ENCODE data around the gene DAB1. TPM values are rescaled to one million over a fixed set of nuclear protein-coding genes. Genes with fewer than 3 reads are reported as not detected.

The DAB1 gene
- total and polyA plus RNA-seq, 10 of the 15 experiments (the other 5 are each of a cell fraction or from before 2014, with no cell fraction given), result 0.02 to 0.10 (median 0.03) TPM; not detected in 5

DNA sequence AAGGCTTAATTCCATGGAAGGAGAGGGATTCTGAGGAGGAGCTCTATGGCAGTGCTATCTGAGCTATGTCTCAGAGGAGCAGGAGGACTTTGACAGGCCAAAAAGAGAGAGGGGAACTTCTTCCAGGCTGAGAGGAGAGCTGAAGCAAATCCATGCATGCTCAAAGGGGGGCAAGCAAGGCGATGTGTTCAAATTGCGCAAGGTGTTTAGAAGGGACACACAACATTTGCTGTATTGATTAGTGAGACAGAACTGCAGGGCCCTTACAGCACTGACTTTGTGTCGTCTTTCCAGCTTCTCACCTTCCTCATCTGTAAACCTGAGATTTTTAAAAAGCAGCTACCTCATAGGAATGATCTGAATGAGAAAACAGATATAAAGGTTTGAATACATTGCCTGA lies 145.3 kb downstream of the DAB1 start:
- no TSS peak for BruUV-seq (replicated peaks)
- FAIRE-seq, result no peak
- no peak for ATAC-seq
- Histone ChIP-seq H3K27ac (ENCODE audit: control insufficient read depth, insufficient read depth) (no peak overlapping the region), H3K4me1 (ENCODE audit: control insufficient read depth, insufficient read depth, low read length) (no peaks in the 10 kb centered on the region), H4K20me1 (ENCODE audit: control insufficient read depth, insufficient read depth) (no peaks in the 10 kb centered on the region), H3K4me2 (ENCODE audit: control insufficient read depth, insufficient read depth) (no peak overlapping the region), H2AFZ (ENCODE audit: control insufficient read depth, low read depth, low read length) (no peak overlapping the region), H3K36me3 (ENCODE audit: control insufficient read depth in 2 of 2, insufficient read depth in 2 of 2, low read length in 1 of 2) (no peaks in the 10 kb centered on the region), H3K79me2 (ENCODE audit: control insufficient read depth, insufficient read depth, low read length) (no peaks in the 10 kb centered on the region), H3K9me3 (replicated peaks; ENCODE audit: control insufficient read depth, insufficient read depth, low read length) (no peaks in the 10 kb centered on the region), H3K4me3 (no peak overlapping the region), H3K27me3 (replicated peaks in 1 of 2; ENCODE audit: control insufficient read depth in 2 of 2, insufficient read depth in 2 of 2, low read length in 1 of 2) (no peaks in the 10 kb centered on the region; a peak in 1 of 4 replicates), H3K9ac (ENCODE audit: control insufficient read depth, insufficient read depth, low read length) (no peak overlapping the region)
- ChIA-PET RAD21 (ENCODE audit: unreplicated experiment) (no interaction called here), POLR2A (no interaction called here), CTCF (interaction anchor here (0.6 to 1.5 kb wide), 2 partner anchors 9 to 16 kb away, joined by 4 to 8 read pairs; no protein-coding TSS in a partner anchor), SMC1A (ENCODE audit: uncharacterized antibody, unreplicated experiment) (no interaction called here)
- WGBS (ENCODE audit: insufficient coverage, insufficient replicate concordance, low lambda C conversion rate, missing lambda C conversion rate), result 55% methylated on average over 3 of the region's 3 CpGs
- DNase-seq (ENCODE audit: low read depth, low spot score), result no peak
- intact Hi-C loops (cut with micrococcal nuclease; ENCODE audit: unreplicated experiment) (no loop called here), in situ Hi-C loops (cut with MboI) (no loop called here)
- TF ChIP-seq, protein P1, sequence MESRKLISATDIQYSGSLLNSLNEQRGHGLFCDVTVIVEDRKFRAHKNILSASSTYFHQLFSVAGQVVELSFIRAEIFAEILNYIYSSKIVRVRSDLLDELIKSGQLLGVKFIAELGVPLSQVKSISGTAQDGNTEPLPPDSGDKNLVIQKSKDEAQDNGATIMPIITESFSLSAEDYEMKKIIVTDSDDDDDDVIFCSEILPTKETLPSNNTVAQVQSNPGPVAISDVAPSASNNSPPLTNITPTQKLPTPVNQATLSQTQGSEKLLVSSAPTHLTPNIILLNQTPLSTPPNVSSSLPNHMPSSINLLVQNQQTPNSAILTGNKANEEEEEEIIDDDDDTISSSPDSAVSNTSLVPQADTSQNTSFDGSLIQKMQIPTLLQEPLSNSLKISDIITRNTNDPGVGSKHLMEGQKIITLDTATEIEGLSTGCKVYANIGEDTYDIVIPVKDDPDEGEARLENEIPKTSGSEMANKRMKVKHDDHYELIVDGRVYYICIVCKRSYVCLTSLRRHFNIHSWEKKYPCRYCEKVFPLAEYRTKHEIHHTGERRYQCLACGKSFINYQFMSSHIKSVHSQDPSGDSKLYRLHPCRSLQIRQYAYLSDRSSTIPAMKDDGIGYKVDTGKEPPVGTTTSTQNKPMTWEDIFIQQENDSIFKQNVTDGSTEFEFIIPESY (IDR thresholded peaks at IDR 0.05), result no peak
- no peak for TF ChIP-seq MYB (IDR thresholded peaks at IDR 0.05; ENCODE audit: borderline replicate concordance, low read depth, low read length)
- no peak for TF ChIP-seq RAD51 (IDR thresholded peaks at IDR 0.05)

DNA sequence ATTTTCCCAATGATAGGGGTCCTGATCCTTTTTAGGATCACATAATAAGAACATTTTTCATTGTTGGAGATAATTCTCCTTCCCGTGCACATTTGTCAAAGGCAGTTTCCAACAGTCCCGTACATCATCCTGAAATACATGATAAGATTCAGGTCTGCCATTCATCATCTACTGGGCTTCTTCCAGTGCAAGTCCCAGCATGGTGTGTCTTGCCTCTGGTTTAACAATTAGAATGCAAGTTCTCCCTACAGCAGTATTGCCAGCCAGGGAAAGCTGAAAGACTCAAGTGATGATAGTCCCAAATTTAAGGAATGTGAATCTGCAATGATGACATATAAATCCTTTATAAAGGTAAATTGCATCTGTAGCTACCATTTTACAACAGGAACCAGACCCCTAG lies 146.2 kb downstream of the DAB1 start:
- H3K27me3 ChIP-seq (replicated peaks in 1 of 2; ENCODE audit: control insufficient read depth in 2 of 2, insufficient read depth in 2 of 2, low read length in 1 of 2), result no peaks in the 10 kb centered on the region; a peak in 1 of 4 replicates
- ChIA-PET POLR2A (no interaction called here), SMC1A (ENCODE audit: uncharacterized antibody, unreplicated experiment) (no interaction called here), RAD21 (ENCODE audit: unreplicated experiment) (no interaction called here), CTCF (interaction anchor here (1.5 kb wide), 1 partner anchor 17 kb away, joined by 8 read pairs; no protein-coding TSS in a partner anchor)
- H3K9ac ChIP-seq (ENCODE audit: control insufficient read depth, insufficient read depth, low read length), result no peak overlapping the region
- no peak overlapping the region for H3K4me3 ChIP-seq
- no peaks in the 10 kb centered on the region for H3K79me2 ChIP-seq (ENCODE audit: control insufficient read depth, insufficient read depth, low read length)
- no peaks in the 10 kb centered on the region for H3K9me3 ChIP-seq (replicated peaks; ENCODE audit: control insufficient read depth, insufficient read depth, low read length)
- ATAC-seq (no peak), DNase-seq (ENCODE audit: low read depth, low spot score) (no peak), FAIRE-seq (no peak)
- H3K36me3 ChIP-seq (ENCODE audit: control insufficient read depth in 2 of 2, insufficient read depth in 2 of 2, low read length in 1 of 2), result no peaks in the 10 kb centered on the region
- H3K4me1 ChIP-seq (ENCODE audit: control insufficient read depth, insufficient read depth, low read length), result no peaks in the 10 kb centered on the region
- in situ Hi-C loops (cut with MboI), result no loop called here
- intact Hi-C loops (cut with micrococcal nuclease; ENCODE audit: unreplicated experiment), result no loop called here
- H4K20me1 ChIP-seq (ENCODE audit: control insufficient read depth, insufficient read depth), result no peaks in the 10 kb centered on the region
- 3% methylated on average over 2 of the region's 2 CpGs for WGBS (ENCODE audit: insufficient coverage, insufficient replicate concordance, low lambda C conversion rate, missing lambda C conversion rate)
- no peak overlapping the region for H2AFZ ChIP-seq (ENCODE audit: control insufficient read depth, low read depth, low read length)
- no TSS peak for BruUV-seq (replicated peaks)
- H3K4me2 ChIP-seq (ENCODE audit: control insufficient read depth, insufficient read depth), result no peak overlapping the region
- no peak overlapping the region for H3K27ac ChIP-seq (ENCODE audit: control insufficient read depth, insufficient read depth)
- TF ChIP-seq, protein P2, sequence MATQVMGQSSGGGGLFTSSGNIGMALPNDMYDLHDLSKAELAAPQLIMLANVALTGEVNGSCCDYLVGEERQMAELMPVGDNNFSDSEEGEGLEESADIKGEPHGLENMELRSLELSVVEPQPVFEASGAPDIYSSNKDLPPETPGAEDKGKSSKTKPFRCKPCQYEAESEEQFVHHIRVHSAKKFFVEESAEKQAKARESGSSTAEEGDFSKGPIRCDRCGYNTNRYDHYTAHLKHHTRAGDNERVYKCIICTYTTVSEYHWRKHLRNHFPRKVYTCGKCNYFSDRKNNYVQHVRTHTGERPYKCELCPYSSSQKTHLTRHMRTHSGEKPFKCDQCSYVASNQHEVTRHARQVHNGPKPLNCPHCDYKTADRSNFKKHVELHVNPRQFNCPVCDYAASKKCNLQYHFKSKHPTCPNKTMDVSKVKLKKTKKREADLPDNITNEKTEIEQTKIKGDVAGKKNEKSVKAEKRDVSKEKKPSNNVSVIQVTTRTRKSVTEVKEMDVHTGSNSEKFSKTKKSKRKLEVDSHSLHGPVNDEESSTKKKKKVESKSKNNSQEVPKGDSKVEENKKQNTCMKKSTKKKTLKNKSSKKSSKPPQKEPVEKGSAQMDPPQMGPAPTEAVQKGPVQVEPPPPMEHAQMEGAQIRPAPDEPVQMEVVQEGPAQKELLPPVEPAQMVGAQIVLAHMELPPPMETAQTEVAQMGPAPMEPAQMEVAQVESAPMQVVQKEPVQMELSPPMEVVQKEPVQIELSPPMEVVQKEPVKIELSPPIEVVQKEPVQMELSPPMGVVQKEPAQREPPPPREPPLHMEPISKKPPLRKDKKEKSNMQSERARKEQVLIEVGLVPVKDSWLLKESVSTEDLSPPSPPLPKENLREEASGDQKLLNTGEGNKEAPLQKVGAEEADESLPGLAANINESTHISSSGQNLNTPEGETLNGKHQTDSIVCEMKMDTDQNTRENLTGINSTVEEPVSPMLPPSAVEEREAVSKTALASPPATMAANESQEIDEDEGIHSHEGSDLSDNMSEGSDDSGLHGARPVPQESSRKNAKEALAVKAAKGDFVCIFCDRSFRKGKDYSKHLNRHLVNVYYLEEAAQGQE (IDR thresholded peaks at IDR 0.05; ENCODE audit: low read depth, low read length), result no peak
- TF ChIP-seq NFYA (IDR thresholded peaks at IDR 0.05; ENCODE audit: borderline replicate concordance, low read depth, low read length) (no peak), SRF (IDR thresholded peaks at IDR 0.05; ENCODE audit: low read depth in 2 of 2, low read length in 2 of 2) (no peak), EP300 (IDR thresholded peaks at IDR 0.05; ENCODE audit: borderline replicate concordance in 1 of 2, control insufficient read depth in 1 of 2, low read depth in 2 of 2, low read length in 2 of 2) (no peak)
